Neural cell (in vitro differentiated cells): Measurements from ENCODE around the gene BABAM2. TPM values are rescaled to one million over a fixed set of nuclear protein-coding genes. Genes with fewer than 3 reads are reported as not detected.

ENCODE experiments used
- H2AFZ ChIP-seq: fragments of 200-600, 300-800 bp; sonication (generic), shearing (Covaris generic); 2 replicates; pipeline ENCODE4 v1.6.0; 2014; ENCODE audit warnings: low read depth, mild to moderate bottlenecking, antibody characterized with exemption, low read length, moderate library complexity
- H3F3A ChIP-seq: fragments of 200-600 bp; shearing (Covaris generic); 2 replicates; pipeline ENCODE4 v1.6.1; 2016; ENCODE audit warnings: mild to moderate bottlenecking, moderate library complexity, mixed read lengths, antibody characterized with exemption, low read length; ENCODE audit not compliant: insufficient read depth, poor library complexity, severe bottlenecking
- H3K27ac ChIP-seq: fragments of 200-600, 300-800 bp; sonication (generic), shearing (Covaris generic); 2 replicates; pipeline ENCODE4 v1.5.1; 2014; ENCODE audit warnings: mild to moderate bottlenecking, low read length, moderate library complexity
- H3K27me3 ChIP-seq: fragments of 300-800, 200-600 bp; sonication (generic), shearing (Covaris generic); 2 replicates; pipeline ENCODE4 v1.6.0; 2014; ENCODE audit warnings: mild to moderate bottlenecking, low read depth, low read length, moderate library complexity; ENCODE audit not compliant: insufficient read depth
- H3K36me3 ChIP-seq: fragments of 300-800, 200-600 bp; sonication (generic), shearing (Covaris generic); 2 replicates; pipeline ENCODE4 v1.5.1; 2014; ENCODE audit warnings: mild to moderate bottlenecking, antibody characterized with exemption, low read length, moderate library complexity; ENCODE audit not compliant: insufficient read depth
- H3K4me2 ChIP-seq: fragments of 300-800, 200-600 bp; sonication (generic), shearing (Covaris generic); 2 replicates; pipeline ENCODE4 v1.6.0; 2014; ENCODE audit warnings: mild to moderate bottlenecking, low read length
- H3K4me3 ChIP-seq: fragments of 300-800, 200-600 bp; sonication (generic), shearing (Covaris generic); 2 replicates; pipeline ENCODE4 v1.5.1; 2014; ENCODE audit warnings: mild to moderate bottlenecking, low read length, moderate library complexity
- H3K79me2 ChIP-seq: fragments of 200-600 bp; shearing (Covaris generic); replicated peaks from 2 replicates; pipeline ENCODE4 v1.6.0; 2014; ENCODE audit warnings: mild to moderate bottlenecking, low read length, moderate library complexity; ENCODE audit not compliant: insufficient read depth
- H3K9ac ChIP-seq: fragments of 300-800, 200-600 bp; sonication (generic), shearing (Covaris generic); 2 replicates; pipeline ENCODE4 v1.6.1; 2016; ENCODE audit warnings: mild to moderate bottlenecking, low read length, mixed read lengths
- H3K9me2 ChIP-seq: fragments of 200-600 bp; shearing (Covaris generic); 2 replicates; pipeline ENCODE4 v1.6.1; 2016; ENCODE audit warnings: mild to moderate bottlenecking, low read length, mixed read lengths; ENCODE audit not compliant: insufficient read depth
- H3K9me3 ChIP-seq: fragments of 200-600, 300-800 bp; sonication (generic), shearing (Covaris generic); 2 replicates; pipeline ENCODE4 v1.6.1; 2016; ENCODE audit warnings: mild to moderate bottlenecking, mixed run types, low read length, moderate library complexity, mixed read lengths
- H4K20me1 ChIP-seq: fragments of 200-600 bp; shearing (Covaris generic); 2 replicates; pipeline ENCODE4 v1.6.1; 2016; ENCODE audit warnings: mild to moderate bottlenecking, mixed run types; ENCODE audit not compliant: insufficient read depth
- CTCF ChIP-seq: fragments of 450-650 bp; IDR thresholded peaks from 2 replicates; pipeline ENCODE4 v1.5.1; 2014; ENCODE audit warnings: antibody characterized with exemption, mild to moderate bottlenecking, moderate library complexity; ENCODE audit not compliant: poor library complexity, severe bottlenecking
- EP300 ChIP-seq: fragments of 450-650 bp; conservative IDR thresholded peaks from 2 replicates; pipeline ENCODE4 v1.6.1; 2014; ENCODE audit warnings: antibody characterized with exemption, mild to moderate bottlenecking, moderate library complexity; ENCODE audit not compliant: poor library complexity, severe bottlenecking
- EZH2 ChIP-seq: fragments of 200-600, 300-800 bp; shearing (Covaris generic), sonication (generic); IDR thresholded peaks from 2 replicates; pipeline ENCODE4 v1.6.1; 2014; ENCODE audit warnings: antibody characterized with exemption, low read length, borderline replicate concordance, mild to moderate bottlenecking; ENCODE audit not compliant: insufficient read depth, poor library complexity, severe bottlenecking
- MXI1 ChIP-seq: fragments of 450-650 bp; conservative IDR thresholded peaks from 2 replicates; pipeline ENCODE4 v1.6.1; 2014; ENCODE audit warnings: antibody characterized with exemption, mild to moderate bottlenecking; ENCODE audit not compliant: poor library complexity, severe bottlenecking
- POLR2AphosphoS5 ChIP-seq: IDR thresholded peaks from 2 replicates; pipeline ENCODE4 v1.6.1; 2012
- RAD21 ChIP-seq: fragments of 450-650 bp; conservative IDR thresholded peaks from 2 replicates; pipeline ENCODE4 v1.6.1; 2014; ENCODE audit warnings: antibody characterized with exemption, mild to moderate bottlenecking, moderate library complexity
- REST ChIP-seq: IDR thresholded peaks from 2 replicates; pipeline ENCODE4 v1.6.1; 2012; ENCODE audit warnings: borderline replicate concordance
- SMC3 ChIP-seq: fragments of 450-650 bp; conservative IDR thresholded peaks from 2 replicates; pipeline ENCODE4 v1.6.1; 2014; ENCODE audit warnings: antibody characterized with exemption, mild to moderate bottlenecking, moderate library complexity; ENCODE audit not compliant: poor library complexity
- TAF1 ChIP-seq: IDR thresholded peaks from 2 replicates; pipeline ENCODE4 v1.6.1; 2012; ENCODE audit warnings: low read depth
- polyA plus RNA-seq: library from polyadenylated mRNA; depleted of rRNA; stranded (reverse); fragments of >200 nt; gene quantifications from 2 replicates; pipeline ENCODE4 v1.2.3, GENCODE V29; 2014

BABAM2 gene
- polyA plus RNA-seq, 1 donor from 2014 or later = 15.3 TPM

- Histone ChIP-seq H3K4me3 (no peak overlapping the region), H3F3A (no peaks in the 10 kb centered on the region), H3K9me3 (no peaks in the 10 kb centered on the region), H3K79me2 (no peaks in the 10 kb centered on the region), H3K27ac (no peak overlapping the region), H3K9ac (no peak overlapping the region), H3K27me3 (no peaks in the 10 kb centered on the region), H3K36me3 (no peaks in the 10 kb centered on the region), H4K20me1 (no peaks in the 10 kb centered on the region), H3K4me2 (no peak overlapping the region), H2AFZ (no peak overlapping the region), H3K9me2 (no peaks in the 10 kb centered on the region)
- no peak for TF ChIP-seq REST
- no peak for TF ChIP-seq MXI1
- no peak for TF ChIP-seq RAD21
- TF ChIP-seq POLR2AphosphoS5 = no peak
- TF ChIP-seq CTCF = no peak
- TF ChIP-seq SMC3 = no peak
- no peak for TF ChIP-seq EZH2
Observed at GRCh38 chr2:28028025-28028424, 137.5 kb downstream of the BABAM2 start.

- TF ChIP-seq MXI1 (no peak), REST (no peak), CTCF (no peak), TAF1 (no peak), SMC3 (no peak), RAD21 (no peak), EP300 (no peak), EZH2 (no peak), POLR2AphosphoS5 (no peak)
- Histone ChIP-seq H2AFZ (no peak overlapping the region), H3K27me3 (no peaks in the 10 kb centered on the region), H3K4me2 (no peak overlapping the region), H3K9me3 (no peaks in the 10 kb centered on the region), H3K4me3 (no peak overlapping the region), H3K36me3 (no peaks in the 10 kb centered on the region), H3K79me2 (no peaks in the 10 kb centered on the region), H4K20me1 (no peaks in the 10 kb centered on the region), H3F3A (no peaks in the 10 kb centered on the region), H3K27ac (no peak overlapping the region), H3K9ac (no peak overlapping the region), H3K9me2 (no peaks in the 10 kb centered on the region)
Observed at GRCh38 chr2:28030600-28030999, 140.1 kb downstream of the BABAM2 start.
